CD14-positive monocyte (primary cell): ENCODE results near the gene ANXA11. TPM values are rescaled to one million over a fixed set of nuclear protein-coding genes. Genes with fewer than 3 reads are reported as not detected.

Source experiments
- DNase-seq, 3 donors: peaks; one replicate each; pipeline ENCODE4 v3.0.0-alpha.2; 2011 to 2022
- H2AFZ ChIP-seq: 2 replicates; pipeline ENCODE4 v1.6.0; 2012; ENCODE audit warnings: mild to moderate bottlenecking, low read depth, low read length, inconsistent platforms; ENCODE audit not compliant: insufficient read depth, poor library complexity, severe bottlenecking
- H3K27ac ChIP-seq, 2 donors: 1 replicate in 1 of 2; 2 replicates in 1 of 2; pipeline ENCODE4 v1.5.1; 2012 to 2013; ENCODE audit warnings: low read length in 2 of 2, control low read depth in 1 of 2, inconsistent platforms in 1 of 2, low read depth in 1 of 2, mild to moderate bottlenecking in 1 of 2
- H3K27me3 ChIP-seq, 2 donors: one replicate each; pipeline versions ENCODE4 v1.6.0 to v1.6.1; 2011 to 2013; ENCODE audit warnings: low read length in 2 of 2; ENCODE audit not compliant: control insufficient read depth in 2 of 2, insufficient read depth in 2 of 2
- H3K36me3 ChIP-seq, 2 donors: replicated peaks in 1 of 2; 1 replicate in 1 of 2; 2 replicates in 1 of 2; pipeline versions ENCODE4 v1.5.1 to v1.6.1; 2012 to 2013; ENCODE audit warnings: low read length in 2 of 2, control low read depth in 1 of 2, inconsistent platforms in 1 of 2, mild to moderate bottlenecking in 1 of 2; ENCODE audit not compliant: insufficient read depth in 2 of 2, control insufficient read depth in 1 of 2
- H3K4me1 ChIP-seq, 2 donors: 1 replicate in 1 of 2; 2 replicates in 1 of 2; pipeline versions ENCODE4 v1.5.1 to v1.6.1; 2012 to 2013; ENCODE audit warnings: low read length in 2 of 2, control low read depth in 1 of 2, inconsistent platforms in 1 of 2, mild to moderate bottlenecking in 1 of 2, moderate library complexity in 1 of 2; ENCODE audit not compliant: insufficient read depth in 2 of 2, control insufficient read depth in 1 of 2
- H3K4me2 ChIP-seq: replicated peaks from 2 replicates; pipeline ENCODE3; 2012; ENCODE audit warnings: low read length, moderate library complexity, mild to moderate bottlenecking; ENCODE audit not compliant: poor library complexity, severe bottlenecking; ENCODE audit errors: extremely low read depth
- H3K4me3 ChIP-seq, 3 experiments: fragments of 200-600 bp in 1 of 3; sonication (generic) in 1 of 3; replicated peaks in 1 of 3; 1 replicate in 2 of 3; 2 replicates in 1 of 3; pipeline ENCODE4 v1.5.1; 2011 to 2013; ENCODE audit warnings: low read length in 3 of 3, mild to moderate bottlenecking in 3 of 3, control low read depth in 2 of 3, low read depth in 2 of 3, inconsistent platforms in 1 of 3, moderate library complexity in 1 of 3
- H3K79me2 ChIP-seq: 2 replicates; pipeline ENCODE4 v1.6.0; 2012; ENCODE audit warnings: mild to moderate bottlenecking, control low read depth, inconsistent platforms, low read length, moderate library complexity; ENCODE audit not compliant: insufficient read depth
- H3K9ac ChIP-seq: 2 replicates; pipeline ENCODE4 v1.6.0; 2017; ENCODE audit warnings: low read length, mild to moderate bottlenecking; ENCODE audit not compliant: insufficient read depth, poor library complexity, severe bottlenecking
- H3K9me3 ChIP-seq, 2 donors: replicated peaks in 1 of 2; 1 replicate in 1 of 2; 2 replicates in 1 of 2; pipeline versions ENCODE4 v1.5.1 to v1.6.1; 2012 to 2013; ENCODE audit warnings: low read length in 2 of 2, control low read depth in 1 of 2; ENCODE audit not compliant: control insufficient read depth in 1 of 2, insufficient read depth in 1 of 2
- H4K20me1 ChIP-seq: 2 replicates; pipeline ENCODE4 v1.6.0; 2012; ENCODE audit warnings: mild to moderate bottlenecking, low read length, control low read depth, moderate library complexity; ENCODE audit not compliant: insufficient read depth
- H3K27ac Mint-ChIP-seq, 7 donors: one replicate each; pipeline ENCODE4 v1.8.0; 2020; ENCODE audit warnings: mild to moderate bottlenecking in 7 of 7, mixed read lengths in 7 of 7, moderate library complexity in 6 of 7, inconsistent platforms in 2 of 7
- H3K27me3 Mint-ChIP-seq, 3 donors: one replicate each; pipeline ENCODE4 v1.8.0; 2021 to 2022; ENCODE audit warnings: low read depth in 3 of 3, mild to moderate bottlenecking in 3 of 3, mixed read lengths in 3 of 3, moderate library complexity in 3 of 3, inconsistent platforms in 1 of 3
- H3K36me3 Mint-ChIP-seq, 2 donors: one replicate each; pipeline ENCODE4 v1.8.0; 2020; ENCODE audit warnings: mixed read lengths in 2 of 2, inconsistent platforms in 1 of 2, mild to moderate bottlenecking in 1 of 2
- H3K4me1 Mint-ChIP-seq: one replicate; pipeline ENCODE4 v1.8.0; 2020; ENCODE audit warnings: mild to moderate bottlenecking, mixed read lengths
- H3K4me3 Mint-ChIP-seq, 2 donors: one replicate each; pipeline ENCODE4 v1.8.0; 2020; ENCODE audit warnings: mild to moderate bottlenecking in 2 of 2, mixed read lengths in 2 of 2, moderate library complexity in 1 of 2
- H3K9me3 Mint-ChIP-seq, 7 donors: one replicate each; pipeline ENCODE4 v1.8.0; 2020 to 2022; ENCODE audit warnings: mixed read lengths in 7 of 7, mild to moderate bottlenecking in 6 of 7, moderate library complexity in 6 of 7, inconsistent platforms in 2 of 7
- CTCF ChIP-seq: fragments of 200-600 bp; IDR thresholded peaks from one replicate; pipeline ENCODE4 v1.8.0; 2022; ENCODE audit warnings: antibody characterized with exemption, mild to moderate bottlenecking
- WGBS: methylation state at CpG from one replicate; pipeline ENCODE4 v1.1.5; 2013; ENCODE audit warnings: missing lambda C conversion rate; ENCODE audit not compliant: insufficient coverage; 5-methylcytosine and 5-hydroxymethylcytosine counted together
- intact Hi-C, 2 donors: fragments of 100-400 bp; cut with micrococcal nuclease; formaldehyde crosslinking; loops; one replicate each; pipeline versions ENCODE4 v1.15.0 to v1.15.1; 2023
- polyA plus RNA-seq, 3 donors: library from polyadenylated mRNA; depleted of rRNA in 1 of 3; unstranded in 2 of 3; stranded (reverse) in 1 of 3; fragments of 300-500 nt in 2 of 3; fragments of >200 nt in 1 of 3; fragmentation: Illumina TruSeq in 2 of 3; gene quantifications; 1 replicate in 2 of 3; 2 replicates in 1 of 3; pipeline ENCODE4 v1.2.3, GENCODE V29; 2012 to 2021

The ANXA11 gene
- polyA plus RNA-seq, 3 donors: 95.6 to 174 (median 134) TPM

GRCh38 chr10:80196270-80196949 lies 8.9 kb downstream of the ANXA11 start:
- intact Hi-C loops: no loop called here
- H3K4me2 ChIP-seq: no peak overlapping the region
- no peak overlapping the region for H3K4me3 Mint-ChIP-seq

DNA sequence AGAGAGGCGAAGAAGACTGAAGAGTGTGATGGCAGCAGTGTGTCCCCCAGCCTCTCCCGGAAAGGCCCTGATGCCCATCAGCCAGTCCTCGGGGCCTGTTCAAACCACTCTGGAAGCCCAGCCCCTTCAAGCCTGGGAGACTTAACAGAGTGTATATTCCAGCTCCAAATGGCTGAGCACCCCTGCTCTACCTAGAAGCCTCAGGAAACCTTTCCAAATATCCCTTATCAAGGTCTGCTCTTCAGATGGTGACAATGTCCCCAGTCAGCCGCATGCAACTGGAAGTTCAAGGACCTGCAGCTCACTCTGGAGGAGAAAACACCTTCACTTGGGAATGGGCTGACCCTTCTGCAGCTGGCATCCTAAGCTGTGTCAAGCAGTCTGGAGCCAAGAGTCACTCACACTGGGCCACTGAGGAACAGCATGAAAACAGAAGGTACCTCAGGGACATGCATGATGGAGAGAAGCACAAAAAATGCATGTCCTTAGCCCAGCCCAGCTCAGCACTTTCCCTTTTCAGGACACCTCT lies 10.2 kb downstream of the ANXA11 start:
- Mint-ChIP-seq H3K36me3 (peaks cover 19 to 42% of the 10 kb centered on the region in 2 donors), H3K27ac (peak overlapping the region; percentile 77 to 93 (median 86)), H3K4me3 (no peak overlapping the region), H3K9me3 (no peaks in the 10 kb centered on the region), H3K4me1 (peaks cover 84% of the 10 kb centered on the region), H3K27me3 (no peaks in the 10 kb centered on the region)
- H4K20me1 ChIP-seq: peaks cover 72% of the 10 kb centered on the region
- H3K4me2 ChIP-seq: no peak overlapping the region
- no peak overlapping the region for H3K4me3 ChIP-seq
- peaks cover 98% of the 10 kb centered on the region for H3K79me2 ChIP-seq
- no peaks in the 10 kb centered on the region for H3K9me3 ChIP-seq
- no peak for DNase-seq
- TF ChIP-seq CTCF: no peak
- no peak overlapping the region for H2AFZ ChIP-seq
- peaks cover 57 to 73% of the 10 kb centered on the region in 2 donors for H3K4me1 ChIP-seq
- H3K27ac ChIP-seq: peak overlapping the region in 1 of 2 donors; percentile 85
- 94% methylated on average over 4 of the region's 4 CpGs for WGBS
- peaks cover 4 to 23% of the 10 kb centered on the region in 2 donors for H3K36me3 ChIP-seq
- intact Hi-C loops: no loop called here
- H3K9ac ChIP-seq: no peak overlapping the region
- no peaks in the 10 kb centered on the region for H3K27me3 ChIP-seq

More at GRCh38 chr10:80196270-80196949, 8.9 kb downstream of the ANXA11 start:
- Histone ChIP-seq H3K4me1 (peaks cover 70 to 85% of the 10 kb centered on the region in 2 donors), H3K79me2 (peaks cover 98% of the 10 kb centered on the region), H3K27ac (peak overlapping the region in 1 of 2 donors; percentile 85), H3K4me3 (no peak overlapping the region), H4K20me1 (peaks cover 75% of the 10 kb centered on the region), H3K9me3 (no peaks in the 10 kb centered on the region), H3K27me3 (no peaks in the 10 kb centered on the region), H3K9ac (no peak overlapping the region), H2AFZ (no peak overlapping the region), H3K36me3 (peaks cover 4 to 22% of the 10 kb centered on the region in 2 donors)
- TF ChIP-seq CTCF: no peak
- DNase-seq: peak in 1 of 3 donors; percentile 47
- Mint-ChIP-seq H3K27ac (peak overlapping the region in 5 of 7 donors; percentile 9 to 91 (median 71)), H3K4me1 (peaks cover 94% of the 10 kb centered on the region), H3K36me3 (peaks cover 27 to 50% of the 10 kb centered on the region in 2 donors), H3K27me3 (no peaks in the 10 kb centered on the region), H3K9me3 (no peaks in the 10 kb centered on the region)
- 100% methylated on average over 4 of the region's 8 CpGs for WGBS
